Parathyroid adenoma (tissue), 2 donors: ENCODE data around the gene ZMIZ1.

Source experiments
- H2AFZ ChIP-seq: fragments of 300-600 bp; sonication (generic); one replicate; pipeline ENCODE4 v1.7.0; 2017; ENCODE audit warnings: antibody characterized with exemption, mild to moderate bottlenecking
- H3K27ac ChIP-seq: fragments of 300-600 bp; sonication (generic); one replicate; pipeline ENCODE4 v1.7.0; 2017
- H3K27me3 ChIP-seq: fragments of 300-600 bp; sonication (generic); one replicate; pipeline ENCODE4 v1.7.0; 2017; ENCODE audit warnings: low read length; ENCODE audit not compliant: control insufficient read depth, insufficient read depth
- H3K36me3 ChIP-seq: fragments of 300-600 bp; sonication (generic); one replicate; pipeline ENCODE4 v1.7.0; 2017; ENCODE audit warnings: low read length; ENCODE audit not compliant: control insufficient read depth, insufficient read depth
- H3K4me1 ChIP-seq: fragments of 300-600 bp; sonication (generic); one replicate; pipeline ENCODE4 v1.7.0; 2017; ENCODE audit warnings: control low read depth
- H3K4me2 ChIP-seq: fragments of 300-600 bp; sonication (generic); one replicate; pipeline ENCODE4 v1.7.0; 2017; ENCODE audit warnings: low read length
- H3K4me3 ChIP-seq: fragments of 300-600 bp; sonication (generic); one replicate; pipeline ENCODE4 v1.7.0; 2017; ENCODE audit warnings: low read depth, low read length
- H3K79me2 ChIP-seq: fragments of 300-600 bp; sonication (generic); one replicate; pipeline ENCODE4 v1.7.0; 2017; ENCODE audit warnings: control low read depth
- H3K9ac ChIP-seq: fragments of 300-600 bp; sonication (generic); one replicate; pipeline ENCODE4 v1.7.0; 2017; ENCODE audit warnings: mild to moderate bottlenecking
- H3K9me3 ChIP-seq: fragments of 300-600 bp; sonication (generic); one replicate; pipeline ENCODE4 v1.7.0; 2017; ENCODE audit warnings: low read length; ENCODE audit not compliant: control insufficient read depth
- TF ChIP-seq, protein P1 (sequence below): fragments of 300-600 bp; sonication (generic); IDR thresholded peaks from one replicate; pipeline ENCODE4 v1.7.0; 2017; ENCODE audit warnings: antibody characterized with exemption, mild to moderate bottlenecking
- donor health status: primary hyperparathyroidism.

ZMIZ1 gene

DNA sequence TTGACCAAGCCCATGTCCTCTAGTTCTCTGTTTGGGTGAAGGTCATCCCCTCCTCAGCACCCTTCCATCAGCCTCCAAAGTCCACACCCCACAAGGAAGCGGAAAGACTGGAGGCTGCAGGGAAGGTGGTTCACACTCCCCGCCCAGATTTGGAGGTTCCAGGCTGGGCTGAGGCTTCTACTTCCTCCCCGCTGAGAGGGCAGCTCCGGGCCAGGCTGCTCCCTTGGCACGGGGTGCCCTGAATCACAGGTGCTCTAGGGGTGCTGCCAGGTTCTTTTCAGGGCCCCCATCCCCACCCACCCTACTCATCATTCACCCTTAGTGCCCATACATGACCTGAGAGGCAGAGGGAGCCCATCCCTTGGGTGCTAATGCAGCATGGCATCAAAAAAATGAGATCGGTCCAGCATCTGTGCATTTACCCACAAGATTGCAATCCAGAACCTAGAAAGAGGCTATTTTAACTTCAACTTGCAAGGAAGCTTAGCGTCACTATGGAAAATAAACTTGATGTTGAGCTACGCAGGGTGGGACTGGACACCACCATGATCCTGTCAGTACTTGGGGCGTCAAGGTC is 47.3 kb upstream of the ZMIZ1 start:
- Histone ChIP-seq H3K4me3 (no peak overlapping the region), H3K9ac (no peak overlapping the region), H3K4me2 (no peak overlapping the region), H3K27me3 (no peaks in the 10 kb centered on the region), H3K9me3 (no peaks in the 10 kb centered on the region), H3K36me3 (no peaks in the 10 kb centered on the region), H3K79me2 (no peaks in the 10 kb centered on the region), H3K27ac (no peak overlapping the region), H2AFZ (no peak overlapping the region), H3K4me1 (peaks cover 3% of the 10 kb centered on the region)
- TF ChIP-seq, protein P1, sequence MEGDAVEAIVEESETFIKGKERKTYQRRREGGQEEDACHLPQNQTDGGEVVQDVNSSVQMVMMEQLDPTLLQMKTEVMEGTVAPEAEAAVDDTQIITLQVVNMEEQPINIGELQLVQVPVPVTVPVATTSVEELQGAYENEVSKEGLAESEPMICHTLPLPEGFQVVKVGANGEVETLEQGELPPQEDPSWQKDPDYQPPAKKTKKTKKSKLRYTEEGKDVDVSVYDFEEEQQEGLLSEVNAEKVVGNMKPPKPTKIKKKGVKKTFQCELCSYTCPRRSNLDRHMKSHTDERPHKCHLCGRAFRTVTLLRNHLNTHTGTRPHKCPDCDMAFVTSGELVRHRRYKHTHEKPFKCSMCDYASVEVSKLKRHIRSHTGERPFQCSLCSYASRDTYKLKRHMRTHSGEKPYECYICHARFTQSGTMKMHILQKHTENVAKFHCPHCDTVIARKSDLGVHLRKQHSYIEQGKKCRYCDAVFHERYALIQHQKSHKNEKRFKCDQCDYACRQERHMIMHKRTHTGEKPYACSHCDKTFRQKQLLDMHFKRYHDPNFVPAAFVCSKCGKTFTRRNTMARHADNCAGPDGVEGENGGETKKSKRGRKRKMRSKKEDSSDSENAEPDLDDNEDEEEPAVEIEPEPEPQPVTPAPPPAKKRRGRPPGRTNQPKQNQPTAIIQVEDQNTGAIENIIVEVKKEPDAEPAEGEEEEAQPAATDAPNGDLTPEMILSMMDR = no peak

DNA sequence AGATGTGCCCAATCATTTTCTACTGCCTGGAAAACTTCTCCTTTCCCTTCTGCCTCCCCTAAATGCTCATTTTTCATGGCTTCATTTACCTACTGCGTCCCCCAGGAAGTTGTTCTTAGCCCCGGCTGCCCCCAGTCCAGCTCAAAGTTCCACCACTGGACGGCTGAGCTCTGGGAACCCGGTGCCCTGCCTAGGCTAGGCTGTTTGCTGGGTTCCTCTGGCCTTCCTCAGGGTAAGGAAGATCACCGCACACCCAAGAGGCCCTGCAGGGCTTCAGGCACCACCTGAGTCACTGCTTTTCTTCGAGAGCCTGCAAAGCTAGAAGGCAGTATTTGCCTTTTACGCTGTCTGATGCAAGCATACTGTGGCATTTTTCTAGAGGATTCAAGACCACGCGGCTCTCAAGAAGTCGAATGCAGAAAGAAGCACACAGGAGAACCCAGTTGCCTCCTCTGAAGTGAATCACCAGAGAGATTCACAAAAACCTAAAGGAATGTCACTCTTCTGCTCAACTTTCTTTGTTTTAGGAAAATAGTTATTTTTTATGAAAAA is 46.7 kb upstream of the ZMIZ1 start:
- no peaks in the 10 kb centered on the region for H3K79me2 ChIP-seq
- no peaks in the 10 kb centered on the region for H3K9me3 ChIP-seq
- H3K9ac ChIP-seq = no peak overlapping the region
- no peak overlapping the region for H2AFZ ChIP-seq
- H3K4me2 ChIP-seq = no peak overlapping the region
- H3K36me3 ChIP-seq = no peaks in the 10 kb centered on the region
- TF ChIP-seq, protein P1 = no peak
- no peak overlapping the region for H3K4me3 ChIP-seq
- H3K27ac ChIP-seq = no peak overlapping the region
- no peaks in the 10 kb centered on the region for H3K27me3 ChIP-seq
- peaks cover 3% of the 10 kb centered on the region for H3K4me1 ChIP-seq

DNA sequence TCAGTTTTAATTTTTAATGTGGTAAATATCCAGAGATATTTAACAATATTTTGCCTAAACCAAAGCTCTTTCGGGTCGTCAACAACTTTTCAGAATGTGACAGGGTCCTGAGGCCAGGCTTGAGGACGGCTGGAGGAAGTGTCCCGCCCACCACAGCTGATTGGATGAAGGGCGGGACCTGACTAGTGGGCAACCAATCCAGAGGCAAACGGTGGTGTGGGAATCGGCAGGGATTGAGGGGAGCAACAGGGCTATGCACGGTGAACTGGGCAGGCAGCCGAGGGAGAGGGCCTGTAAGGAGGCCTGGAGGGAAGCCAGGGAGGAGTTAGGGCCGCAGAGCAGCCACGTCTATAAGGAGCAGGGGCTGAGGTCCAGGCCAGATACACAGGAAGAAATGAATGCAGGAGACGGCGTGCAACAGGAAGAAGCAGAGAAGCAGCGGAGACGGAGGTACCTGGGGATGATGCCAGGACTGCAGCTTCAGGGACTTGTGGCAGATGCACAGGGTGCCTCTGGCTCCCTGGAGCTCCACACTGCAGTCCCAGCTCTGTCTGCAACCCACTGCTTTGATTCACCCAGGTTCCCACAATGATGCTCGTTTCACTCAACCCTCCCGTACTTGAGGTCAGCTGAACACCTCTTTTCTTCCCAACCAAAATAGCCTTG is 46.1 kb upstream of the ZMIZ1 start:
- no peak overlapping the region for H3K27ac ChIP-seq
- H3K4me1 ChIP-seq = peaks cover 3% of the 10 kb centered on the region
- no peaks in the 10 kb centered on the region for H3K27me3 ChIP-seq
- no peaks in the 10 kb centered on the region for H3K36me3 ChIP-seq
- no peaks in the 10 kb centered on the region for H3K79me2 ChIP-seq
- peak overlapping the region; percentile 17 for H2AFZ ChIP-seq
- H3K9ac ChIP-seq = no peak overlapping the region
- H3K4me3 ChIP-seq = no peak overlapping the region
- no peak overlapping the region for H3K4me2 ChIP-seq
- TF ChIP-seq, protein P1 = no peak
- H3K9me3 ChIP-seq = no peaks in the 10 kb centered on the region

DNA sequence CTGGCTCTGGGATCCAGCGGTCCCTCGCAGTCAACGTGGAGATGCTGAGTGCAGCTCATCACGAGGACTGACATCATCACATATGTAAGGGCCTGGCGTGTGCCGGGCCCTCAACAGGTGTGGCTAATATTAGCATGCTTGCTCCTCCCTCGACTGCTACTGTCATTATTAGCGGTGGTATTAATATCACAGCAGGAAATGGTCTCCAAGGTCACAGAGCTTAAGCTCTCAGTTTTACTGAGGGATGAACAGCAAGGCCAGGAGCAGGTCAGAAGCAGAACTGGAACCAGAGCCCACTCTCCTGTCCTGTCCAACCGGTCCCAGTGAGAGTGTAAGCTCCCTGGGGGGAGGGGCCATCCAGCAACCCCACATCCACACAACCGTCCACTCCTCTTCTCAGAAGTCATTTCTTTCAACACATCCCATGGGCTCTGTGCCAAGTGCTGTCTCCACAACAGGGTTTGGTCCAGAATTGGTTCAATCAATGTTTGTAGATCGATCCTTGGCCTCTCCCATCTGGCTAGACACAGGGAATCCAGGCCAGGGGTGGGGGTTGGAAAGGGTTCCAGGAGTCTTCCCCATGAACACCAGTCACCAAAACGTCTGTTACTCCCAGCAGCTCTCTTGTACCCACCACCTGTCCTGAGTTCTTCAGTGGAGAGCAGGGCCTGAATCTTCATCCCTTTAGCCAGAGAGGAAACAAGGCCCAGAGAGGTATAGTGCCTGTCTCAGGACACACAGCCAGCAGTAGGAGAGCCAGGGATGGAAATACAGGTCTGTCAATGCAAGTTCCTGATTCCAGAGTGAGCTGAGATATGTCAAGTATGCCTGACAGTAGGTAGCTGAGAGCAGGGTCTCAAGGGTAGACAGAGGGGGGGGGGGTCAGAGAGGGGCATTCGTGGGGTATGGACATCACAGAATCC is 45.3 kb upstream of the ZMIZ1 start:
- Histone ChIP-seq H3K79me2 (no peaks in the 10 kb centered on the region), H3K27ac (no peak overlapping the region)

More for the DNA sequence above, 45.3 kb upstream of the ZMIZ1 start:
- Histone ChIP-seq H3K4me2 (no peak overlapping the region), H3K36me3 (no peaks in the 10 kb centered on the region), H3K27me3 (no peaks in the 10 kb centered on the region), H2AFZ (no peak overlapping the region), H3K9me3 (no peaks in the 10 kb centered on the region), H3K4me1 (peaks cover 3% of the 10 kb centered on the region), H3K9ac (no peak overlapping the region), H3K4me3 (no peak overlapping the region)
- TF ChIP-seq, protein P1 = no peak
